Mesenchymal stem cell (in vitro differentiated cells and primary cell): Measurements from ENCODE around the gene SMIM22.

ENCODE experiments used
- DNase-seq: peaks from one replicate; pipeline ENCODE4 v3.0.0-alpha.2; 2013
- H2AFZ ChIP-seq: one replicate; pipeline ENCODE4 v1.6.1; 2013; ENCODE audit warnings: low read depth, mild to moderate bottlenecking, control low read depth, inconsistent platforms, low read length, moderate library complexity
- H2AK5ac ChIP-seq: 2 replicates; pipeline ENCODE4 v1.6.1; 2013; ENCODE audit warnings: low read length, moderate library complexity, mild to moderate bottlenecking, inconsistent platforms; ENCODE audit not compliant: severe bottlenecking
- H2BK120ac ChIP-seq: one replicate; pipeline ENCODE4 v1.6.1; 2013; ENCODE audit warnings: low read depth, mild to moderate bottlenecking, inconsistent platforms, low read length, moderate library complexity
- H2BK12ac ChIP-seq, 2 experiments: one replicate each; pipeline ENCODE4 v1.6.1; 2013; ENCODE audit warnings: inconsistent platforms in 2 of 2, low read length in 2 of 2, mild to moderate bottlenecking in 2 of 2, moderate library complexity in 2 of 2, control low read depth in 1 of 2
- H2BK15ac ChIP-seq: one replicate; pipeline ENCODE4 v1.6.1; 2013; ENCODE audit warnings: mild to moderate bottlenecking, low read depth, inconsistent platforms; ENCODE audit not compliant: poor library complexity, severe bottlenecking
- H2BK5ac ChIP-seq: 2 replicates; pipeline ENCODE4 v1.6.1; 2013; ENCODE audit warnings: low read depth, mild to moderate bottlenecking, low read length, control low read depth, inconsistent platforms; ENCODE audit not compliant: poor library complexity, severe bottlenecking
- H3K14ac ChIP-seq, 2 experiments: one replicate each; pipeline ENCODE4 v1.6.1; 2013; ENCODE audit warnings: inconsistent platforms in 2 of 2, low read length in 2 of 2, control low read depth in 1 of 2, mild to moderate bottlenecking in 1 of 2, moderate library complexity in 1 of 2
- H3K18ac ChIP-seq, 2 experiments: one replicate each; pipeline ENCODE4 v1.6.1; 2013; ENCODE audit warnings: inconsistent platforms in 2 of 2, low read length in 2 of 2, control low read depth in 1 of 2, low read depth in 1 of 2, mild to moderate bottlenecking in 1 of 2
- H3K23ac ChIP-seq, 2 experiments: one replicate each; pipeline ENCODE4 v1.6.1; 2013; ENCODE audit warnings: inconsistent platforms in 2 of 2, low read length in 2 of 2, mild to moderate bottlenecking in 2 of 2, moderate library complexity in 2 of 2, control low read depth in 1 of 2
- H3K27ac ChIP-seq: 2 replicates; pipeline ENCODE4 v1.5.1; 2013; ENCODE audit warnings: mild to moderate bottlenecking, moderate library complexity, low read length, control low read depth, inconsistent platforms; ENCODE audit not compliant: poor library complexity, severe bottlenecking
- H3K27me3 ChIP-seq, 2 experiments: 2 replicates each; pipeline versions ENCODE4 v1.6.1 to v1.7.0; 2013; ENCODE audit warnings: low read length in 2 of 2, mild to moderate bottlenecking in 2 of 2, moderate library complexity in 2 of 2, control low read depth in 1 of 2, inconsistent platforms in 1 of 2; ENCODE audit not compliant: control insufficient read depth in 1 of 2, insufficient read depth in 1 of 2
- H3K36me3 ChIP-seq, 2 experiments: 2 replicates each; pipeline versions ENCODE4 v1.6.1 to v1.7.0; 2013; ENCODE audit warnings: low read length in 2 of 2, control low read depth in 1 of 2, inconsistent platforms in 1 of 2, low read depth in 1 of 2, mild to moderate bottlenecking in 1 of 2; ENCODE audit not compliant: insufficient read depth in 2 of 2, control insufficient read depth in 1 of 2
- H3K4ac ChIP-seq, 2 experiments: one replicate each; pipeline ENCODE4 v1.6.1; 2013; ENCODE audit warnings: inconsistent platforms in 2 of 2, low read length in 2 of 2, mild to moderate bottlenecking in 2 of 2, moderate library complexity in 2 of 2, control low read depth in 1 of 2, low read depth in 1 of 2
- H3K4me1 ChIP-seq: 2 replicates; pipeline ENCODE4 v1.6.1; 2013; ENCODE audit warnings: low read depth, low read length, control low read depth; ENCODE audit not compliant: control insufficient read depth, insufficient read depth
- H3K4me2 ChIP-seq: 2 replicates; pipeline ENCODE4 v1.6.1; 2013; ENCODE audit warnings: low read length, mild to moderate bottlenecking, inconsistent platforms; ENCODE audit not compliant: poor library complexity, severe bottlenecking
- H3K4me3 ChIP-seq, 2 experiments: 2 replicates each; pipeline versions ENCODE4 v1.5.1 to v1.7.0; 2013; ENCODE audit warnings: low read length in 2 of 2, mild to moderate bottlenecking in 2 of 2, control low read depth in 1 of 2, low read depth in 1 of 2; ENCODE audit not compliant: insufficient read depth in 1 of 2
- H3K79me1 ChIP-seq: replicated peaks from 2 replicates; pipeline ENCODE4 v1.6.1; 2013; ENCODE audit warnings: mild to moderate bottlenecking, control low read depth, low read length, inconsistent platforms; ENCODE audit not compliant: poor library complexity, severe bottlenecking
- H3K9ac ChIP-seq: 2 replicates; pipeline ENCODE4 v1.7.0; 2013; ENCODE audit warnings: mild to moderate bottlenecking, low read length, moderate library complexity
- H3K9me3 ChIP-seq: 2 replicates; pipeline ENCODE4 v1.7.0; 2013; ENCODE audit warnings: mild to moderate bottlenecking, low read length; ENCODE audit not compliant: control insufficient read depth
- H4K8ac ChIP-seq: one replicate; pipeline ENCODE4 v1.6.1; 2013; ENCODE audit warnings: inconsistent platforms, mild to moderate bottlenecking, low read length, moderate library complexity
- H4K91ac ChIP-seq: one replicate; pipeline ENCODE4 v1.6.1; 2013; ENCODE audit warnings: mild to moderate bottlenecking, low read length, inconsistent platforms
- WGBS: methylation state at CpG from one replicate; pipeline ENCODE4 v1.1.7; 2013; ENCODE audit warnings: mixed read lengths; 5-methylcytosine and 5-hydroxymethylcytosine counted together

SMIM22 gene

GRCh38 chr16:4778050-4778392 is 17.1 kb upstream of the SMIM22 start:
- no peak overlapping the region for H4K8ac ChIP-seq
- H3K4me3 ChIP-seq, result no peak overlapping the region
- H3K23ac ChIP-seq, result no peak overlapping the region
- no peak overlapping the region for H3K4me2 ChIP-seq
- WGBS, result 91% methylated on average over 5 of the region's 5 CpGs
- H3K79me1 ChIP-seq, result no peaks in the 10 kb centered on the region
- H2AK5ac ChIP-seq, result no peak overlapping the region
- DNase-seq, result no peak
- H2BK120ac ChIP-seq, result no peak overlapping the region
- no peak overlapping the region for H2BK12ac ChIP-seq
- H2BK5ac ChIP-seq, result no peak overlapping the region
- no peak overlapping the region for H2BK15ac ChIP-seq
- H3K27me3 ChIP-seq, result no peaks in the 10 kb centered on the region
- H3K27ac ChIP-seq, result no peak overlapping the region
- H3K9me3 ChIP-seq, result no peaks in the 10 kb centered on the region
- H3K4me1 ChIP-seq, result no peaks in the 10 kb centered on the region
- H3K36me3 ChIP-seq, result no peaks in the 10 kb centered on the region
- H2AFZ ChIP-seq, result no peak overlapping the region
- H3K18ac ChIP-seq, result no peak overlapping the region
- no peak overlapping the region for H3K4ac ChIP-seq
- H4K91ac ChIP-seq, result no peak overlapping the region
- H3K14ac ChIP-seq, result no peak overlapping the region
- H3K9ac ChIP-seq, result no peak overlapping the region

GRCh38 chr16:4780235-4780634 is 14.9 kb upstream of the SMIM22 start:
- Histone ChIP-seq H3K27me3 (peaks cover 0 to 5% of the 10 kb centered on the region in 2 experiments), H3K79me1 (no peaks in the 10 kb centered on the region), H3K4me2 (no peak overlapping the region), H4K8ac (no peak overlapping the region), H4K91ac (no peak overlapping the region), H3K14ac (no peak overlapping the region), H2BK12ac (no peak overlapping the region), H3K4me3 (no peak overlapping the region), H3K36me3 (no peaks in the 10 kb centered on the region), H3K18ac (no peak overlapping the region), H2BK15ac (no peak overlapping the region), H2AFZ (no peak overlapping the region), H3K9ac (no peak overlapping the region), H3K23ac (no peak overlapping the region), H2BK120ac (no peak overlapping the region), H3K4ac (no peak overlapping the region), H3K4me1 (no peaks in the 10 kb centered on the region), H3K9me3 (no peaks in the 10 kb centered on the region), H3K27ac (no peak overlapping the region), H2AK5ac (no peak overlapping the region), H2BK5ac (no peak overlapping the region)
- no peak for DNase-seq
- 72% methylated on average over 4 of the region's 4 CpGs for WGBS

- DNase-seq, result no peak
- no peaks in the 10 kb centered on the region for H3K9me3 ChIP-seq
- WGBS, result 92% methylated on average over 25 of the region's 25 CpGs
Observed at GRCh38 chr16:4783251-4783950, 11.8 kb upstream of the SMIM22 start.

GRCh38 chr16:4783951-4784336 is 11.2 kb upstream of the SMIM22 start:
- no peak overlapping the region for H4K8ac ChIP-seq
- no peak overlapping the region for H2BK15ac ChIP-seq
- no peak overlapping the region for H2BK12ac ChIP-seq
- no peaks in the 10 kb centered on the region for H3K36me3 ChIP-seq
- H3K9me3 ChIP-seq, result no peaks in the 10 kb centered on the region
- H2BK120ac ChIP-seq, result no peak overlapping the region
- H3K18ac ChIP-seq, result no peak overlapping the region
- H2BK5ac ChIP-seq, result no peak overlapping the region
- H3K4me1 ChIP-seq, result peaks cover 3% of the 10 kb centered on the region
- no peaks in the 10 kb centered on the region for H3K79me1 ChIP-seq
- no peak overlapping the region for H2AFZ ChIP-seq
- DNase-seq, result no peak
- no peak overlapping the region for H3K14ac ChIP-seq
- no peak overlapping the region for H3K4me3 ChIP-seq
- no peak overlapping the region for H2AK5ac ChIP-seq
- no peak overlapping the region for H3K4me2 ChIP-seq
- no peak overlapping the region for H4K91ac ChIP-seq
- WGBS, result 80% methylated on average over 16 of the region's 16 CpGs
- H3K4ac ChIP-seq, result no peak overlapping the region
- H3K23ac ChIP-seq, result no peak overlapping the region
- no peak overlapping the region for H3K9ac ChIP-seq
- peaks cover 0 to 15% of the 10 kb centered on the region in 2 experiments for H3K27me3 ChIP-seq
- H3K27ac ChIP-seq, result no peak overlapping the region

More at GRCh38 chr16:4783251-4783950, 11.8 kb upstream of the SMIM22 start:
- Histone ChIP-seq H3K18ac (no peak overlapping the region), H3K4ac (no peak overlapping the region), H3K4me2 (no peak overlapping the region), H4K91ac (no peak overlapping the region), H3K9ac (no peak overlapping the region), H3K4me1 (peaks cover 3% of the 10 kb centered on the region), H4K8ac (no peak overlapping the region), H3K4me3 (no peak overlapping the region), H2BK15ac (no peak overlapping the region), H3K14ac (no peak overlapping the region), H3K36me3 (no peaks in the 10 kb centered on the region), H3K23ac (no peak overlapping the region), H3K79me1 (no peaks in the 10 kb centered on the region), H2AK5ac (no peak overlapping the region), H2BK12ac (no peak overlapping the region), H2AFZ (no peak overlapping the region), H3K27me3 (peaks cover 0 to 12% of the 10 kb centered on the region in 2 experiments), H3K27ac (no peak overlapping the region), H2BK120ac (no peak overlapping the region), H2BK5ac (no peak overlapping the region)
